ENCODE measurements around the gene SLIT3.

- TF ChIP-seq FOXA1 (IDR thresholded peaks at IDR 0.05): no peak
- TF ChIP-seq SUZ12 (IDR thresholded peaks at IDR 0.05): no peak
- no peak for TF ChIP-seq ZNF384 (IDR thresholded peaks at IDR 0.05)
Measured at GRCh38 chr5:169183576-169183975, 117.4 kb downstream of the SLIT3 start.
